Astrocyte (in vitro differentiated cells and primary cell): ENCODE results near the gene ZNF519.

ENCODE experiments used
- CTCF ChIP-seq: IDR thresholded peaks from 2 replicates; pipeline ENCODE4 v1.5.1; 2011; ENCODE audit warnings: low read depth, mild to moderate bottlenecking, inconsistent platforms, low read length, moderate library complexity; ENCODE audit not compliant: insufficient read depth
- EZH2 ChIP-seq: IDR thresholded peaks from 2 replicates; pipeline ENCODE4 v1.6.1; 2012; ENCODE audit warnings: mild to moderate bottlenecking, low read length, inconsistent platforms; ENCODE audit not compliant: insufficient read depth

- TF ChIP-seq CTCF (no peak), EZH2 (no peak)
Observed at GRCh38 chr18:14075196-14075595, 57.0 kb downstream of the ZNF519 start.
